ENCODE data around the gene LIMS2.

Gene LIMS2, protein sequence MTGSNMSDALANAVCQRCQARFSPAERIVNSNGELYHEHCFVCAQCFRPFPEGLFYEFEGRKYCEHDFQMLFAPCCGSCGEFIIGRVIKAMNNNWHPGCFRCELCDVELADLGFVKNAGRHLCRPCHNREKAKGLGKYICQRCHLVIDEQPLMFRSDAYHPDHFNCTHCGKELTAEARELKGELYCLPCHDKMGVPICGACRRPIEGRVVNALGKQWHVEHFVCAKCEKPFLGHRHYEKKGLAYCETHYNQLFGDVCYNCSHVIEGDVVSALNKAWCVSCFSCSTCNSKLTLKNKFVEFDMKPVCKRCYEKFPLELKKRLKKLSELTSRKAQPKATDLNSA

DNA sequence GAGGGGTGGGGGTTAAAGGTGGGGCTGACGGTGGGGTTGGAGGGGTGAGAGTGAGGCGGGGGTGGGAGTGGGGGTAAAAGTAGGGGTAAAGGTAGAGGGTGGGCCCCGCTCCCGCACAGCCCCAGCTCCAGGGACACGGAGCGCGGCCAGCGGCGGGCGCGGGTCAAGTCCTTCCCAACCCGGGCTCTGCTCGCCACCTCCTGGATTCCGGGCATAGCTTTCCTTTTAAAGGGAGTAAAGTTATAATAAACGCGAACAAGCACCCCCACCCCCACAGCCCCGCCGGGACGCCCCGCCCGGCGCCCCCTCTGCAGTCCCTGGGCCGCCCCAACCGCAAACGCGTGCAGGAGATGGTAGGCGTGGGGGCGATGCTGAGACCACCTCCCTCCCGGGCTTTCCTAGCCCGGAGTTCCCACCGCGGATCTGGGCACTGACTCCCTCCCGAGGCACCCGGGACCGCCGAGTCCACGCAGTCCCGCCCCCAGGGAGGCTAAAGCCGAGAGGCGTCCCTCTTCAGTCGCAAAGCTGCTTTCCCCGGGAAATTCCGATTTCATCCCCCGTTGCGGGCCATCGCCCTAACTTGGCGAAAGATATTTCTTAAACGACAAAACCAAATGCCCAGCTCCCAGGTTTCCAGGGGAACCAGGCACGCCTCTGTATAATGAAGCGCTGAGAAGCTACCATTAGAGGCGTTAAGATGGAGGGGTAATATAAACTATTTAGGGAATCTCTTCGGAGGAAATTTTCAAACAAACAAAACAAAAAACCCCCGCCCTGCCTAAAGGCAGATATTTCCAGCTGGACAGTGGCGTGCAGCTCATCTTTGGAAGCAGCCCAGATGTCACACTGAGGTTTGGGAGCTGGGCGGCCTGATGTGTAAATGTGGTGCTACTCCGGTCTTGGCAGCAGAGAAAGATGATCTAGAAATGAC lies at the start of gene LIMS2:
LIMS2 (minus strand) TSS at position 200 of the 931 bp plus-strand sequence. CDS start 506 bp downstream, outside the sequence.
- TF ChIP-seq POLR2A (IDR thresholded peaks at IDR 0.05; ENCODE audit: low read length) (no peak), GATA1 (IDR thresholded peaks at IDR 0.05; ENCODE audit: low read depth, low read length) (no peak)
- no peak for DNase-seq

DNA sequence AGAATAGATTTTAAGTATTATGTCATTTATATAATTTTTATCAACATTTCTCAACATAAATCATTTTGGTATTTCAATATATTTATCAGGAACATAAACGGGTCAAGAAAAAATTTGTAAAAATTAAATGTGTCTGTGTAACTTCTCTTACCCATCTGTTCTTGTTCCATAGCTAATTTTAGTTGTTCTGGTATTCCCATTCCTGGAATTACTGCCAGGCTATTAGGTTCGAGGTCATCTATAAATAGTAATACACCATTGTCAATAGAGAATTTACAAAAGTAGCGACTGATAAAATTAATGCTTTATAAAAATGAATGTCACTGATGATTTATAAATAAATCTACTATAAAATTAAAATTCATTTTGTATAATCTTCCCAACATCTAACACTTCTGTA lies 47.5 kb upstream of the LIMS2 start:
- TF ChIP-seq POLR2A (IDR thresholded peaks at IDR 0.05; ENCODE audit: low read length) (no peak), GATA1 (IDR thresholded peaks at IDR 0.05; ENCODE audit: low read depth, low read length) (no peak)
- DNase-seq: no peak

DNA sequence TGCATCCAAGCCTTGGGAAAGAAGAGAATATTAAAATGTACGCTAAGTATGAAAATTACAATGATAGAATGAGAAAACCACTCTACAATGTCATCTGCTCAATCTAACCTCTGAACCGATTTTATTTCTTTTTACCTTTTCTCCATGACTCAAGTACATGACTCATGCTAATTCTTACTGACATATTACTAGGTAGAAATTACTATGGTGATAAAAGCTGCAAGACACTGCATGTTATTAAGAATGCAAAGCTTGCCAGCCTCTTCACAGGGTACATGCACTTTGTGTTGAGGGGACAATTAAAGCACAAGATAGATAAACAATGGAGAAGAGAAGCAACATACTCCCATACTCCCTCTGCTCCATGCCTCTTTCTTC lies 46.6 kb upstream of the LIMS2 start:
- DNase-seq: no peak
- no peak for TF ChIP-seq POLR2A (IDR thresholded peaks at IDR 0.05; ENCODE audit: low read length)
- no peak for TF ChIP-seq GATA1 (IDR thresholded peaks at IDR 0.05; ENCODE audit: low read depth, low read length)

DNA sequence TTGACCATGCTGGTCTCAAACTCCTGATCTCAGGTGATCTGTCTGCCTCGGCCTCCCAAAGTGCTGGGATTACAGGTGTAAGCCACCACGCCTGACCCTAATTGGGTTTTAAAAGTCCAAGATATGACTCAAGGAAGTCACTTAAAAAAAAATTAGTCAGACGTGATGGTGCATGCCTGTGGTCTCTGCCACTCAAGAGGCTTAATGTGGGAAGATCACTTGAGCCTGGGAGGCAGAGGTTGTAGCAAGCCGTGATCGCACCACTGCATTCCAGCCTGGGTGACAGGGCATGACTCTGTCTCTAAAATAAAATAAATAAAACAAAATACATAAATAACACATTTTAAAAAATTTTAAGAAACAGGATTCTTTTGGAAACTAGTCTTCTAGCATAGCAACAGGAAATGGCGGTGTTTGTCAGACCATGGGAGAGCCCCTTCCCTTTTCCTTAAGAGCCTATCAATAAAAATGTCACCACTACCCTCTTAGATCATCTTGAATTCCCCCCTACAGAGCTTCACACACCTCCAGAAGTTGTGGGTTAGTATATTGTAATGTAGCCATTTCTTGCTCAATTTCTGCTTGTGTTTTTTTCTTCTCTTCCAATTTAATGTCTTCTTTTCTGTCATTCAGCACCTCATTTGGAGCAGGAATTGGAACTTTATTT lies 46.1 kb upstream of the LIMS2 start:
- TF ChIP-seq POLR2A (IDR thresholded peaks at IDR 0.05; ENCODE audit: low read length) (no peak), GATA1 (IDR thresholded peaks at IDR 0.05; ENCODE audit: low read depth, low read length) (no peak)
- no peak for DNase-seq

DNA sequence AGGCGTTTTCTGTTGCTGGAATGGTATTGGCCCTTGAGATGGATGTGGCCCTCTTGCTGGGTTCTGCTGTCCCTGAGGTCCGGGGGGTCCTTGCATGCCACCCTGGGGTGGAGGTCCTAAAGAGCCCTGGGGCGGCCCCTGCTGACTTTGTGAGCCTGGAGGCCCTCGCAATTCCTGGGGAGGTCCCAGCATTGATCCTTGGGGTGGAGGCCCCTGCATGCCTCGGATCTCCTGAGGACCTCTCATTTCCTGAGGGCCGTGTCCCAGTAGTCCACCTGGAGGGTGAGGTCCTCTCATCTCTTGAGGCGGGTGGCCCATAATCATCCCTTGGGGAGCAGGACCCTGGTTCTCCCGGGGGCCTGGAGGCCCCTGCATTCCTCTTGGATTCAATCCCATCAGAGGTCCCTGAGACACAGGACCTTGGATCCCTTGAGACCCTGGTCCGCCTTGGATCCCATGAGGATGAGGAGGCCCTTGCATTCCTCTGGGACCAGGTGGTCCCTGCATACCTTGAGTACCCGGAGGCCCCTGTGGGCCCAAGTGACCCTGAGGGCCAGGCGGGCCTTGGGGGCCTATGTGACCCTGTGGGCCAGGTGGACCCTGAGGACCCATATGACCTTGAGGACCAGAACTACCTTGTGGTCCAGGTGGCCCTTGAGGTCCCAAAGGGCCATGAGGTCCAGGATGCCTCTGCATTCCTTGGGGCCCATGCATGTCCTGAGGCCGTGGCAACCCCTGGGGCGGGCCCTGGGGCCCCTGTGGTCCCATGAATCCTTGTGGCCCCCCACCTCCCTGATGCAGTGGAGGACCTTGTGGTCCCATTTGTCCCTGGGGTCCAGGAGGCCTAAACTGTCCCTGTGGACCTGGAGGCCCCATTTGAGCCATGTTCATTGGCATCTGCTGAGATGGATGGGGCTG lies 44.2 kb upstream of the LIMS2 start:
- DNase-seq: no peak
- TF ChIP-seq GATA1 (IDR thresholded peaks at IDR 0.05; ENCODE audit: low read depth, low read length): no peak
- TF ChIP-seq POLR2A (IDR thresholded peaks at IDR 0.05; ENCODE audit: low read length): no peak

DNA sequence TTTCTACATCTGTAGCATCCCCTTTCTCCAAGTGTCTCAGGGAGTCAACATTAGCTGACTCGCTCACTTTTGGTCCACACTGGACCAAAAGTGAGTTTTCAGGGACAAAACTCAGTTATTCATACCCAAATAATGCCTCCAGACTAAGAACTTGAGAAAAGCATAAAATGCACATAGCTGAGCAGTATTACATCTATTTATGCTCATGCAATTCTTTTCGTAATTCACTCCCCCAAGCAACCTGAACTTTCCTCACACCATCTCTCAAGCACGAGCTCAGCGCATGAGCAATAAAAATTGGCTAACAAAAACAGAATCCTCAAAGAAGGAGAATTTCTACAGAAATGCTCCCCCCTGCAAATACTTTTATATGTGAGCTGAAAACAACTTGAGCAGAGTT lies 42.9 kb upstream of the LIMS2 start:
- no peak for DNase-seq
- TF ChIP-seq POLR2A (IDR thresholded peaks at IDR 0.05; ENCODE audit: low read length): no peak
- TF ChIP-seq GATA1 (IDR thresholded peaks at IDR 0.05; ENCODE audit: low read depth, low read length): no peak

DNA sequence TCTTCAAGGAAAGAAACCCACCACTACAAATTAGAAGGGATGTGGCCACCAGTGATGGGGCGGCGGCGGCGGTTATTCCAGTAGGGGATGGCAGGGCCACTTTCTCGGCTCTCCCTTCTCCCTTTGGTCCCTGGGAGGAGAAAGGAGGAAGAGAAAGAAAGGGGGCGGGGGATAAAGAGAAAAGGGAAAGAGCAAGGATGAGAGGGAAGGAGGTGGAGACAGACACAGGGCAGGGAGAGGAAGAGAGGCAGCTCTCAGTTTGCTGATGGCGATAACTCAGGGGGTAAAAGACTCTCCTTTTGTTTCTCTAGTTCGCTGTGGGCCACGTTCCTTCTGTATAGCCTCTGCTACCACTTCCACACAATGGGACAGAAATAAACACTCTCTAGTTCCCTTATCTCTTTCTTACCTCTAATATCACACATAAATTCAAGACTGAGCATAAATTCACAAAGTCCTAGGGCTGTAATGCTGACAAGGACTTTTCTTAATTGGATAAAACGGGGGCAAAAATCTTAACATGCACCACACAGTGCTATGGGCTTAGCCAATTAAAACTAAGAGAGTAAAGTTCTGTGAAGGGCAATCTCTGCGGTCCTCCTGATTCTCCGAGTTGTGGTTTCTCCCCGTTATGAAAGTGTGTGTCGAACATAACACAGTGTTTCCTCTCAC lies 40.6 kb upstream of the LIMS2 start:
- TF ChIP-seq POLR2A (IDR thresholded peaks at IDR 0.05; ENCODE audit: low read length) (no peak), GATA1 (IDR thresholded peaks at IDR 0.05; ENCODE audit: low read depth, low read length) (no peak)
- no peak for DNase-seq

DNA sequence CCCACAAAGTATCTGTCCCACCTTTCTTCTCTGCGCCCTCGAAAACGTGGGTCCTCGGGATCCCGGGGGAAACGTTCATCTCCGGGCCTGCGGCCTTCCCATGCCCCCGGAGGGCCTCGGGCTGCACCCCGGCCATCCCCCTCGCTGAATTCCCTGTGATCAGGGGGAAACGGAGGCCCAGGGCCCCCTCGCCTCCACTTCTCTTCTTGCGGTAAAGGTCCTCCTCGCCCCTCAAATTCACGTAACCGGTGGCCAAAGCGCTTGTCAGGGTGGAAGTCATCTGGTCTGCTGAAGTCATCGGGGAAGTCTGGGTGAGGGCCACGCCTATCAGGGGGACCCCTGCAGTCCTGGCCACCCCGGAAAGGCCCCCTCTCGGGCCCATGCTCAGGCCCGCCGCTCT lies 38.2 kb upstream of the LIMS2 start:
- DNase-seq: no peak
- TF ChIP-seq GATA1 (IDR thresholded peaks at IDR 0.05; ENCODE audit: low read depth, low read length) (no peak), POLR2A (IDR thresholded peaks at IDR 0.05; ENCODE audit: low read length) (no peak)

DNA sequence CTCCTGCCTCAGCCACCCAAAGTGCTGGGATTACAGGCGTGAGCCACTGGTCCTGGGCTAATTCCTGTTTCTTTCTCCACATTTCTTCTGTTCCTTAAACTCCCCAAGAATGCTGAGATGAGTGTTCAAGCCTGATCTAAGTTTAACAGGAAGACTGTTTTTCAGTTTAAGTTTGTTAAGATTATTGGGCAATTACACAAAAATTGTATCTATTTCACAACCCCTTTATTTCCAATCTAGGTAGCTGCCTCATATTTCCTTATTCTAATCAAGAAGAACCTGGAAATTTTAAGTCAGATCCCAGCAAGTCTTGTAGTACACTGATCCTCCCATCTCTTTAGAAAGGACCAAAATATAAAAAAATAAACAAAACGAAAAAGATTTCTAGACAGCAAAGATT lies 37.7 kb upstream of the LIMS2 start:
- DNase-seq: no peak
- no peak for TF ChIP-seq GATA1 (IDR thresholded peaks at IDR 0.05; ENCODE audit: low read depth, low read length)
- no peak for TF ChIP-seq POLR2A (IDR thresholded peaks at IDR 0.05; ENCODE audit: low read length)

DNA sequence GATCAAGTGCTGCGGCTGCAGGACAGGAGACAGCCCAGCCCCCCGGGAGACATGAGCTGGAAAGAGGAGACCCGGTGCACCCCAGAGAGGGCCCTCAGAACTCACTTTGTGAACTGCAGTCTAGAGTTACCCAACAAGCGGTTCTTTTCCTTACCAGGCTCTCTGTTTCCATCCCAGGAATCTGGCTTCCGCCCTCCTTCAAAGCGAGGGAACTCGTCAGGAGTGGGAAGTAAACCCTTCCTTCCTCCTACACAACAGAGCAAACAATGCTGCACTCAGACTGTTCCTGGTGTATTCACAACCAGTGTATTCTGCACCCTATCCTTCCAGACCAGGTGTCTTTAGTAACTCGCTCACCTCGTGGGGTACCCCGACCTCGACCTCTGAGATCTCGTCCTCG lies 34.0 kb upstream of the LIMS2 start:
- no peak for TF ChIP-seq POLR2A (IDR thresholded peaks at IDR 0.05; ENCODE audit: low read length)
- TF ChIP-seq GATA1 (IDR thresholded peaks at IDR 0.05; ENCODE audit: low read depth, low read length): no peak
- DNase-seq: no peak

DNA sequence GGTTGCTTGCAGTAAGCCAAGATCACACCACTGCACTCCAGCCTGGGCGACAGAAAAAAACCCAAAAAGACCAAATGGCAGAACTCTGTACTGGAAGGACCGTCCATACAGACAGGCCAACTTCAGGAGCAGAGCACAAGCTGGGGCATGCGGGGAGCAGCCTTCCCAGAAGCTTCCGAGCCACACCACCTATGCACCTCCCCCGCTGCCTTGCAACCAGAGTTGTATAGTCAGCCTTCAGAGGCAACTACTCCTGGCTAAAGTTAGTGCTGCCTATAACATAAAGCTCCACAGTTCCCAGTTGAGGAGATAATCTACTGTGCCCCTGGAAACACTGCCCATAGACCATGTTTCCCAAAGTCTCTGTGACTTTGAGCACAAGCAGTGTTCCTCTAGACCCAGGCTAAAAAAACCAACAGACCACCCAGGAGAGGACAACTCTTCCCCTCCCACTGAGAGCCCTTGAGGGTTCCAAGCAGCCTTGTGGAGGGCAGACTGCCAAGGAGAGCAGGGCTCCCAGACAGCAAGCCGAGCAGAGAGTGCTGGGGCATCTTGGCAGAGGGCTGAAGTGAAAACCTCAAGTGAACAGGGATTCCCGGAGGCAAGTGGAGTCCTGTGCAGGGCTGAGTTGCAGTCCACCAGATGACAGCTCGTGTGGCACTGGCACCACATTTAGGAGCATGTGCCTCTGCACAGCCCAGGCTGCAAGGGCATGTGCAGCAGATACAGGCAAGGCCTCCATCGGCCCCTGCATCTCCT lies 32.7 kb upstream of the LIMS2 start:
- no peak for TF ChIP-seq POLR2A (IDR thresholded peaks at IDR 0.05; ENCODE audit: low read length)
- TF ChIP-seq GATA1 (IDR thresholded peaks at IDR 0.05; ENCODE audit: low read depth, low read length): no peak
- DNase-seq: no peak

Measured in erythroblast (primary cell).